Panc1 (cell line): Measurements from ENCODE around the gene UGT1A4. TPM values are rescaled to one million over a fixed set of nuclear protein-coding genes. Genes with fewer than 3 reads are reported as not detected.
"Not testable (repeated sequence)": the region's sequence is repeated elsewhere in the genome, so short reads cannot be mapped to it uniquely, and the experiment has no call there.

Source experiments
- ATAC-seq: fragments of 200-7000 bp; cut with Tn5 transposase; 2 replicates; pipeline ENCODE4 v1.9.1; 2020; ENCODE audit warnings: mild to moderate bottlenecking, moderate library complexity
- BruUV-seq: library from RNA; stranded (reverse); fragments of 400-500 nt; replicated peaks from 2 replicates; lab custom pipeline; 2021; lab: Mats Ljungman, UMichigan
- CTCF ChIA-PET: fragments of 300-600 bp; sonication (Branson Sonifier 250); formaldehyde crosslinking; loops from one replicate; lab custom pipeline; 2022; ENCODE audit warnings: antibody characterized with exemption; lab: Charles Lee
- POLR2A ChIA-PET: fragments of 300-600 bp; sonication (Branson Sonifier 250); formaldehyde crosslinking; loops from one replicate; lab custom pipeline; 2022; ENCODE audit warnings: antibody characterized with exemption; lab: Charles Lee
- DNase-seq: peaks from one replicate; pipeline ENCODE4 v3.0.0-alpha.2; 2010; ENCODE audit warnings: low read depth, low spot score
- H3K27ac ChIP-seq: 2 replicates; pipeline ENCODE4 v1.5.1; 2011; ENCODE audit warnings: mild to moderate bottlenecking, low read length, inconsistent platforms
- H3K27me3 ChIP-seq: fragments of 200-500 bp; sonication (Bioruptor generic); 2 replicates; pipeline ENCODE4 v1.6.0; 2014; ENCODE audit warnings: low read length, inconsistent platforms; ENCODE audit not compliant: control insufficient read depth, insufficient read depth
- H3K36me3 ChIP-seq: fragments of 200-500 bp; sonication (Bioruptor generic); 2 replicates; pipeline ENCODE4 v1.5.1; 2014; ENCODE audit warnings: inconsistent platforms, mild to moderate bottlenecking, low read length, moderate library complexity; ENCODE audit not compliant: control insufficient read depth, insufficient read depth
- H3K4me1 ChIP-seq: 2 replicates; pipeline ENCODE4 v1.5.1; 2011; ENCODE audit warnings: inconsistent platforms, mild to moderate bottlenecking, low read length, moderate library complexity; ENCODE audit not compliant: control insufficient read depth, insufficient read depth
- H3K4me3 ChIP-seq, 2 experiments: 2 replicates each; pipeline ENCODE4 v1.5.1; 2011 to 2012; ENCODE audit warnings: low read depth in 2 of 2, low read length in 2 of 2, mild to moderate bottlenecking in 2 of 2, inconsistent platforms in 1 of 2, moderate library complexity in 1 of 2
- H3K9me3 ChIP-seq: fragments of 200-500 bp; sonication (Bioruptor generic); 2 replicates; pipeline ENCODE4 v1.5.1; 2014; ENCODE audit warnings: low read depth, mild to moderate bottlenecking, inconsistent platforms, low read length, moderate library complexity; ENCODE audit not compliant: control insufficient read depth, insufficient read depth
- POLR2AphosphoS5 ChIP-seq: IDR thresholded peaks from 2 replicates; pipeline ENCODE4 v1.6.1; 2012; ENCODE audit warnings: mild to moderate bottlenecking, low read depth, low read length, moderate library complexity
- SIN3A ChIP-seq: IDR thresholded peaks from 2 replicates; pipeline ENCODE4 v1.6.1; 2012; ENCODE audit warnings: low read depth, mild to moderate bottlenecking, low read length, moderate library complexity, borderline replicate concordance; ENCODE audit not compliant: insufficient read depth
- TCF7L2 ChIP-seq: IDR thresholded peaks from 2 replicates; pipeline ENCODE4 v1.6.1; 2011; ENCODE audit warnings: mild to moderate bottlenecking, low read depth, low read length, inconsistent platforms
- in situ Hi-C: cut with HindIII; loops from 2 replicates; pipeline ENCODE4 v1.10.0; 2016; ENCODE audit warnings: low sequenced_read_pairs, low pct_unique_long_range_greater_than_20kb
- intact Hi-C: fragments of 100-400 bp; cut with micrococcal nuclease; formaldehyde crosslinking; loops from one replicate; pipeline ENCODE4 v1.10.0; 2022; ENCODE audit not compliant: unreplicated experiment
- total RNA-seq: library from RNA; stranded (reverse); gene quantifications from one replicate; pipeline ENCODE4 v1.2.1, GENCODE V29; 2021; ENCODE audit not compliant: unreplicated experiment
- TF ChIP-seq, protein P1 (sequence below): fragments of 450-650 bp; IDR thresholded peaks from 2 replicates; pipeline ENCODE4 v1.5.1; 2017; ENCODE audit warnings: mild to moderate bottlenecking
- TF ChIP-seq, protein P2 (sequence below), 2 experiments: IDR thresholded peaks; 2 replicates each; pipeline ENCODE4 v1.6.1; 2011 to 2012; ENCODE audit warnings: low read depth in 2 of 2, control low read depth in 1 of 2, low read length in 1 of 2, mild to moderate bottlenecking in 1 of 2, moderate library complexity in 1 of 2; ENCODE audit not compliant: insufficient read depth in 1 of 2

The UGT1A4 gene
- total RNA-seq, 1 experiment from 2014 or later = not detected

- in situ Hi-C loops (no loop called here), intact Hi-C loops (loop anchor here (10.0 kb wide), 1 partner anchor 114 kb away; the partner anchor contains the start of gene UGT1A8)
- ATAC-seq (no peak), DNase-seq (no peak)
- H3K4me1 ChIP-seq = no peaks in the 10 kb centered on the region
- ChIA-PET POLR2A (no interaction called here), CTCF (no interaction called here)
- no TSS peak for BruUV-seq
- no peaks in the 10 kb centered on the region for H3K27me3 ChIP-seq
- H3K9me3 ChIP-seq = no peaks in the 10 kb centered on the region
- H3K4me3 ChIP-seq = no peak within 1 kb of the TSS
- H3K27ac ChIP-seq = no peak within 1 kb of the TSS
- no peaks in the 10 kb centered on the region for H3K36me3 ChIP-seq
- TF ChIP-seq POLR2AphosphoS5 (no peak), SIN3A (no peak), TCF7L2 (no peak)
- TF ChIP-seq, protein P1, sequence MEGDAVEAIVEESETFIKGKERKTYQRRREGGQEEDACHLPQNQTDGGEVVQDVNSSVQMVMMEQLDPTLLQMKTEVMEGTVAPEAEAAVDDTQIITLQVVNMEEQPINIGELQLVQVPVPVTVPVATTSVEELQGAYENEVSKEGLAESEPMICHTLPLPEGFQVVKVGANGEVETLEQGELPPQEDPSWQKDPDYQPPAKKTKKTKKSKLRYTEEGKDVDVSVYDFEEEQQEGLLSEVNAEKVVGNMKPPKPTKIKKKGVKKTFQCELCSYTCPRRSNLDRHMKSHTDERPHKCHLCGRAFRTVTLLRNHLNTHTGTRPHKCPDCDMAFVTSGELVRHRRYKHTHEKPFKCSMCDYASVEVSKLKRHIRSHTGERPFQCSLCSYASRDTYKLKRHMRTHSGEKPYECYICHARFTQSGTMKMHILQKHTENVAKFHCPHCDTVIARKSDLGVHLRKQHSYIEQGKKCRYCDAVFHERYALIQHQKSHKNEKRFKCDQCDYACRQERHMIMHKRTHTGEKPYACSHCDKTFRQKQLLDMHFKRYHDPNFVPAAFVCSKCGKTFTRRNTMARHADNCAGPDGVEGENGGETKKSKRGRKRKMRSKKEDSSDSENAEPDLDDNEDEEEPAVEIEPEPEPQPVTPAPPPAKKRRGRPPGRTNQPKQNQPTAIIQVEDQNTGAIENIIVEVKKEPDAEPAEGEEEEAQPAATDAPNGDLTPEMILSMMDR = no peak
- TF ChIP-seq, protein P2, sequence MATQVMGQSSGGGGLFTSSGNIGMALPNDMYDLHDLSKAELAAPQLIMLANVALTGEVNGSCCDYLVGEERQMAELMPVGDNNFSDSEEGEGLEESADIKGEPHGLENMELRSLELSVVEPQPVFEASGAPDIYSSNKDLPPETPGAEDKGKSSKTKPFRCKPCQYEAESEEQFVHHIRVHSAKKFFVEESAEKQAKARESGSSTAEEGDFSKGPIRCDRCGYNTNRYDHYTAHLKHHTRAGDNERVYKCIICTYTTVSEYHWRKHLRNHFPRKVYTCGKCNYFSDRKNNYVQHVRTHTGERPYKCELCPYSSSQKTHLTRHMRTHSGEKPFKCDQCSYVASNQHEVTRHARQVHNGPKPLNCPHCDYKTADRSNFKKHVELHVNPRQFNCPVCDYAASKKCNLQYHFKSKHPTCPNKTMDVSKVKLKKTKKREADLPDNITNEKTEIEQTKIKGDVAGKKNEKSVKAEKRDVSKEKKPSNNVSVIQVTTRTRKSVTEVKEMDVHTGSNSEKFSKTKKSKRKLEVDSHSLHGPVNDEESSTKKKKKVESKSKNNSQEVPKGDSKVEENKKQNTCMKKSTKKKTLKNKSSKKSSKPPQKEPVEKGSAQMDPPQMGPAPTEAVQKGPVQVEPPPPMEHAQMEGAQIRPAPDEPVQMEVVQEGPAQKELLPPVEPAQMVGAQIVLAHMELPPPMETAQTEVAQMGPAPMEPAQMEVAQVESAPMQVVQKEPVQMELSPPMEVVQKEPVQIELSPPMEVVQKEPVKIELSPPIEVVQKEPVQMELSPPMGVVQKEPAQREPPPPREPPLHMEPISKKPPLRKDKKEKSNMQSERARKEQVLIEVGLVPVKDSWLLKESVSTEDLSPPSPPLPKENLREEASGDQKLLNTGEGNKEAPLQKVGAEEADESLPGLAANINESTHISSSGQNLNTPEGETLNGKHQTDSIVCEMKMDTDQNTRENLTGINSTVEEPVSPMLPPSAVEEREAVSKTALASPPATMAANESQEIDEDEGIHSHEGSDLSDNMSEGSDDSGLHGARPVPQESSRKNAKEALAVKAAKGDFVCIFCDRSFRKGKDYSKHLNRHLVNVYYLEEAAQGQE (IDR thresholded peaks at IDR 0.05; ENCODE audit: insufficient read depth in 1 of 2, low read depth in 2 of 2, low read length in 1 of 2) = no peak
Measured at GRCh38 chr2:233728723-233729301, 10.3 kb downstream of the UGT1A4 start, which contains the start of gene UGT1A3. UGT1A3 (plus strand) TSS chr2:233729042; CDS start chr2:233729127, 85 bp downstream.

GRCh38 chr2:233736868-233737653 lies 18.5 kb downstream of the UGT1A4 start:
- H3K36me3 ChIP-seq, ATAC-seq, POLR2A ChIA-PET, H3K9me3 ChIP-seq, in situ Hi-C loops, H3K27ac ChIP-seq, H3K4me1 ChIP-seq, H3K27me3 ChIP-seq, intact Hi-C loops, BruUV-seq, CTCF ChIA-PET, H3K4me3 ChIP-seq, DNase-seq: not testable (repeated sequence)

DNA sequence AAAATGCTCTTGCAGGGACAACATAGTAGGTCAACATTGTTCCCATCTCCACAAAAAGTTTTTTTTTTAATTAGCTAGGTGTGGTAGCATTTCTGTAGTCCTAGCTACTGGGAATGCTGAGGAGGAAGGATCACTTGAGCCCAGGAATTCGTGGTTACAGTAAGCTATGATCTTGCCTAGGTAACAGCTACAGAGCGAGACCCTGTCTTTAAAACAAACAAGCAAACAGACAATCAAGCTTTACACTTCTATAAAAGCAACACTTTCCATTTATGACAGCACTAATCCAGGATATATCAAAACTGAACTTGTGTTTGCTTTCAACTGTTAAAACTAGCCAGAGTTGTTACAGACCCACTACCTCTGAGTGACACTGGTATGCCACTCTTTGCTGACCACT lies 22.3 kb downstream of the UGT1A4 start:
- Histone ChIP-seq H3K4me1 (no peaks in the 10 kb centered on the region), H3K4me3 (no peak overlapping the region), H3K27ac (no peak overlapping the region), H3K9me3 (no peaks in the 10 kb centered on the region), H3K36me3 (no peaks in the 10 kb centered on the region), H3K27me3 (no peaks in the 10 kb centered on the region)
- no TSS peak for BruUV-seq
- no peak for TF ChIP-seq TCF7L2
- ATAC-seq = no peak
- CTCF ChIA-PET = no interaction called here
- no peak for DNase-seq
- in situ Hi-C loops = no loop called here
- POLR2A ChIA-PET = no interaction called here
- intact Hi-C loops = no loop called here
